IPS DF 4.7 (cell line): ENCODE data around the gene DCANP1.

Experiments
- DNase-seq: peaks from one replicate; pipeline ENCODE4 v3.0.0-alpha.2; 2013; ENCODE audit warnings: low spot score; ENCODE audit errors: extremely low read depth

The DCANP1 gene

GRCh38 chr5:135480511-135480910, 33.4 kb upstream of the DCANP1 start:
- DNase-seq: no peak

DNA sequence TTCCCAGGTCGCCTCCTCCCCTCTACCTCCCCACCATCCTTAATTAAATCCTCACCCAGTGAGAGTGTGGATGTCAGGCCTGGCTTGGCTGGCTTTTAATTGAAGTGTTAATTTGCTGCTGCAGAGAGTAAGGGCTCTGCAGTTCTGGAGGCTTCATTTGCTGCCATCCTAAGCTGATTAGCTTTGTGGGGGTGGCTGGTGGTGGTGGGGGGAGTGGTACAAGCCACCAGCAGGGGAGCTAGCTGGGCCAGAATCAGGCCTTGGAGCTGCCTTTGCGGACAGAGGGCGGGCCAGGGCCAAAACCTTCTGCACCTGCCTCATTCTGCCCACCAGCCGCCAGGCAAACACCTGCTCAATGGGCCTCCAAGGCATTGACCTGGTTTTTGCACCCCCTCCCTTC, 31.8 kb upstream of the DCANP1 start:
- no peak for DNase-seq

DNA sequence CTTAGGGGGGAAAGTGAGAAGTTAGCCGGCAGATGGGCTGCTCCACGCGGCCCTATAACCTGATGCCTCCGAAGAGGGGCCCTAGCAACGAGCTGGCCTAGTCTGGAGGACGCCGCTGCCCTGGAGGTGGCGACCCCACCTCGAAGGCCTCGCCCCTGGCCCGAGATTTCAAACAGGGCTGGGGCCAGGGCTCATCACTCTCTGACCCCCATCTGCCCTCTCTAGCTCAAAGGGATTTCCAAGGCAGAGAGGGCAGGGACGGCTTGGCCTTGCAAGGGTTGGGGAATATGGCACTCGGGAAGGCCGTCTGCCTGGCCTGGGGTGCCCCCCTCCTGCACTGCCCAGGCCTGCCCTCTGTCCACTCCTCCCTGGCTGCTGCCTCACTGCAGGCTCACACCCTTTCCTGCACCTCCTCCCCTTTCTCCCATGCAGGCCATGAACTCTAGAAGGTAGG, 30.5 kb upstream of the DCANP1 start:
- no peak for DNase-seq

DNA sequence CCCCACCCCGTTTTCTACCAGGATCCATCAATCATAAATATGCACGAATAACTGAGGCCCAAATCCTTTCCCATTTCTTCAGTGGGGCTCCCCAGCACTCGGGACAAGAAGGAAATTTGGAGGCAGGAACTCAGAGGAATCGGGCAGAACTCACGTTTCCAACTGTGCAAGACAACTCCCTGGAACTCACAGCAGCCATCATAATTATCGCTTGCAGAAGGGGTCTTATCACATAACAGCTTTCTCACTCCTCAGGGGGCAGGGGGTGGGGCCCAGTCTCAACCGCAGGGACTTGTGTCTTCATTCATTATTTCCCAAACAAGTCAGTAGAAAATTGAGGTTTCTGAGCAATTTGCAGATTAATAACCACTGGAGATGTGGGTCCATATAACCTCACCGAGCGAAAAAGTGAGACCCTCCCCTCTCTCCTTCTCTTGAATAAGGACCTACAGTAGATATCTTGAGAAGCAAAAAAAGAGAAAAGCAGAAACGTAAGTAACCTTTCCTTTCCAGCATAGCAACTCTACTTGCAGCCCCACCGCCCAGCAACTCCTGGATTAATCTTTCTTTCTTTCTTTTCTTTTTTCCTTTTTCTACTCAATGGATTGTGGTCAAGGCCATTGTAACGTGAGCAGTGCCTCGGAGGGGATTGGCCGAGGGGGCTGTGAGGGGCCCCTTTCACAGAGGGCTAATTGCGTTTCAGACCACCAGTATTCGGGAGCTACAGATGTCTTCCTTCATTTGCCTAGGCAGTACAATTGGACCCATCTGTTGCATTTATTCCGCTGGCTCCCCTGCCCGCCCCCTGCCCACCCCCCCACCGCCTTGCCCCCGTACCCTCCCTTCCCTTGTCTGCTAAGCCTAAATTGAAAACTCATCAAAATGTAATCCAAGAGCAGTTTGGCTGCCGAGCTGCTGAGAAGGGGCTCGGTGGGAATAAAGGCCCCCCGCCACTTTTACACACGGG, 29.8 kb upstream of the DCANP1 start:
- no peak for DNase-seq

DNA sequence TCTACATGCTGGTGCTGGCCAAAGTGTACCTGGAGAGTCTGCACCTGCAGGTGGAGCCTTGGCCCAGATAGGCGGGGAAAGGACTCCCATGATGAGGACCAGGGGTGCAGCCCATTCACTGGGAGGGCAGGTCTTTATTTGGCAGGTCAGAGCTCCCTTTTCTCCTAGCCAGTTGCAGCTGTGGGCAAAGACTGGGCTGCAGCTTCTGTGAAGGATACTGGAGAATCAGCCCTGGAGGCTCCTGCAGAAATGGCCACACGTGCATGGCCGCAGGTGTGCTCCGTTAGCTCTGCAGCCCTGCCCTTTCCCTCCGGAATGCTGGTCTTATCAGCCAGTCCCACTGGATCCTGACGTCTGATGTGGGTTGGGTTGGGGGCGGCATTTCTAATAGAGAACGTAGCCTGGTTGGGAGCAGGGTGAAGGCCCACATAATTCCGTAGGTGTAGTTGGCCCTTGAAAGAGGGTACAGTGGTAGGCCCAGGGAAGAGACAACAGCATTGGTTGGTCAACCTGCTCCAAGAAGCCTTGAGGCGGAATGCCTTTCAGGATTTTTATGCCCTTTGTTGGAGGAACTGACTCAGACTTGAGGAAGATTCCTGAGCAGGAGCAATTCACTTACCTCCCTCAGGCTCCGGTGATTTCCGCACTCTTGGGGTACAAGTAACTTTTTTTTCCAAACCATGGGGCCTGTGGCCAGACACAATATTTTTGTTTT, 27.0 kb upstream of the DCANP1 start:
- DNase-seq: no peak

DNA sequence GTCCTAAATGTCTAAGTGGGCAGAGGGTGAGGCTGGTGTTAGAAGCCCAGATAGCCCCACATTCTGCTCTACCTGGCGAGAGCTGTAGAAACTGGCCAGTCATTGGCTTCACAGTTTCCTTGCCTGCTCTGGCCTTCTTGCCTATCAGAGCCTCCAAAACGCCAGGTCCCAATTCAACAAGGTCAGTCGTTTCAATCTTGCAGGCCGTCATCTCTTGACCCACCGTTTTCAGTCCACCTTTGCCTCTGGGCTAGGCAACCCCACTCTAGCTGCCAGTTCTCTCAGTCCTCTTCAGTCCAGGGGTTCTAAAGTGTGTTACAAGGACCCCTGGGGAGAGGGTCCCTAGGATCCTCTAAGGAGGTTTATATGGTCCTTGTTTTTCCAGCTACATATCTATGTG, 25.0 kb upstream of the DCANP1 start:
- no peak for DNase-seq

DNA sequence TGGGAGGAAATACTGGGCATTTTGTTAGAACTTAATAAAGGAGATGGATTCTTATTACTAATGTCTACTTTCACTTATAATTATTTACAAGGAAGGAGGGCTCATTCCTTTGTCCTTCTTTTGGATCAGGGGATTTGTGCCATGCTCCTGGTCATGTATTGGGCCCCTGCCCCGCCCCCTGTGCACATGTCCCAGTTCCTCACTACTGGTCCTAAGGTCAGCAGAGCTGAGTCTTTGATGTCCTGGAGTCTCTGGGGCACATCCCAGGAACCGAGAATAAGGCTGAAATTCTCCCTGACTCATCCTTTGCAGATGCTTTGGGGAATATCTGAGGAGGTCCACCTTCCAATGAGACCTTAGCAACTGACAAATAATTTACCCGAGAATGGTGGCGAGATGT, 24.6 kb upstream of the DCANP1 start:
- no peak for DNase-seq

- DNase-seq: no peak
Observed at GRCh38 chr5:135469911-135470310, 22.8 kb upstream of the DCANP1 start.

DNA sequence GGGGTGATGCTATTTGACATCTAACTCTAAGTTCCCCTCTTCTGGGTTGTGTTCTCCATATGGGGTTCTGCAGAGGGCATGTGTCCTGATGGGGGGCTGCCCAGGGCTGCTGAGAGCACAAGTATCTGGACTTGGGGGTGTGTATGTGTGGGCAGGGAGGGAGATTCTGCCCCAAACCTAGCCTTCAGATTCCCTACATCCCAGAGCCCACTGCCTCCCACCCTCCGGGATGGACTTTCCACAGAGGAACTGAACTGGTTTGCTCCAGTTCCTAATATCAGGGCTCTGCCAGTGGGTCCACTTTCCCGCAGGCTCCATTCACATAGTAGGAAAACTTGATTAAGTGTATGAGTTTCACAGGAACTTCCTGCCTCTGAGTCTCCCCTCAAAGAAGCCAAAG, 21.4 kb upstream of the DCANP1 start:
- DNase-seq: no peak

GRCh38 chr5:135467871-135468485, 20.8 kb upstream of the DCANP1 start:
- no peak for DNase-seq

- no peak for DNase-seq
Observed at GRCh38 chr5:135467051-135467625, 20.0 kb upstream of the DCANP1 start.

GRCh38 chr5:135466178-135467050, 19.3 kb upstream of the DCANP1 start:
- no peak for DNase-seq

- no peak for DNase-seq
Observed at GRCh38 chr5:135465391-135466122, 18.4 kb upstream of the DCANP1 start.

- peak; percentile 84 for DNase-seq
Observed at GRCh38 chr5:135462304-135462703, 15.2 kb upstream of the DCANP1 start.

- DNase-seq: no peak
Observed at GRCh38 chr5:135461481-135462151, 14.5 kb upstream of the DCANP1 start.

DNA sequence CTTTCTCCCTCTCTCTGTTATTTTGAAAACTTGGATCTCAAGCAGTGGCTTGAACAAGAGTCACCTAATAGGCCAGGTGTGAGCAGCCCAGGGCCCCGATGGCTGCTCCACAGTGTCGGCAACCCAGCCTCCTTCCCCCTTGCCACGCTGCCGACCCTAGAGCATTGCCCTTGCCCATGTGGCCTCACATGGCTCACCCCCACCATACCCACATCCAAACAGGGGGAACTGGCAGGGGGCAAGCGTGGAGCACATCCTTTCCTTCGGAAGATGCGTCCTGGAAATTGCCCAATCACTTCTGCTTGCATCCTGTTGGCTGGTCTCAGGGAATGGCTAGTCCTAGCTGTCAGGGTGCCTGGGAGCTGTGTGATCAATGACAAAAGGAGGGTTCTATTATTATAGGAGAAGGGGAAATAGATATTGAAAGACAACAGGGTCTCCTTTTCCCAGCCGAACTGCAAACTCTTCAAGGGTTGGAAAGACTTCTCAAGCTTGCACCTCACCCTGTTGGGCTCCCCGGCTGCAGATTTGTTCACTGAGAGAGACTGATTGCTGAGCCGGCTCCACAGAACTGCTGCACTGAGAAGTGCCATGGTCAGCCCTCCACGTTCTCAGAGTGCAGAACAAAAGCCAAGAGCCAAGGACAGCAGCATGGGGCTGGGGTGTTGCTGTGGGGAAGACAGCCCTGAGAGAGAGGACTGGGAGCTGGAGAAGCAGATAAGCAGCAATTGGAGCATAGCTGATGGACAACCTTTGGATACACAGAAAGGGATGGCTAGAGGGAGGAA, 13.3 kb upstream of the DCANP1 start:
- DNase-seq: no peak

DNA sequence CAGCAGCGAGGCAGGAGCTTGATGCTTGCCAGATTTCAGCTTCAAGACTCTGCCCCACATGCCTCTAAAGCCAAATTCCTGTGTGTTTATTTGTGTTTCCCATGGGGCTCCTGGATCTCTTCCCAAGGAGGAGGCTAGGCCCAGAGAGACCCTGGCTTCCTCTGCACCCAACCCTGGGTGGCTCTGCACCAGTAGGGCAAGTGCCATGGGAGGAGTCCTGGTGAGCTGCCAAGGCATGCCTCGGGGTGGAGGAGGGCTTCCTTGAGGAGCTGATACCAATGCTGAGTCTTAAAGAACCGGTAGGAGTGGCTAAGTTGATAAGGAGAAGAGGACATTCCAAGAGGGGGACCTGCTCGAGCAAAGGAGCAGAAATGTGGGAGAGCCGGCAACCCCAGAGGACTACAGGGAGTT, 11.8 kb upstream of the DCANP1 start:
- DNase-seq: no peak

DNA sequence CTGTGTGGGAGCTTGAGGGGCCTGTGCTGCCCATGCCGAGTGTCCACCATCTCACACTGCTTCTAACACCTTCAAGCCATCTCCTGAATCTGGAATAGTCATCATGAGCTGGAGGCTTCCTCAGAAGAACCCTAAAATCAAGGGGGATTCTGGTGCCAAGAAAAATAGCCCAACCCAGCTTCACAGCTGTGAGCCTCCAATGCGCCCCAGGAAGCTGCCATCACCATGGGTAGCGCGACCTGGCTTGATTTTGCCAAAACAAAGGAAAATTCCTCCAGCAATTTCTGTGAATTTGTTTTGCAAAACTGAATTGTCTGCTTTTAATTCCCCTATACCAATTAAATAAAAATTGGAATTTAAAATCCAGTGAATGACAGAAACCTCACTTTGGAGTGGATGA, 11.2 kb upstream of the DCANP1 start:
- no peak for DNase-seq
